Measurements from ENCODE around the gene SLC8A2.

- TF ChIP-seq CTCF (IDR thresholded peaks at IDR 0.05; ENCODE audit: low read length) = no peak
- TF ChIP-seq EZH2 (optimal IDR thresholded peaks at IDR 0.05; ENCODE audit: low read depth, low read length) = no peak
- TF ChIP-seq EZH2phosphoT487 (IDR thresholded peaks at IDR 0.05; ENCODE audit: low read length) = no peak
These were observed 38.9 kb upstream of the SLC8A2 start for GRCh38 chr19:47510516-47511127.
